ENCODE measurements around the gene SCNN1A. TPM values are rescaled to one million over a fixed set of nuclear protein-coding genes. Genes with fewer than 3 reads are reported as not detected.

The SCNN1A gene
- total RNA-seq, 1 donor from 2014 or later = 29.2 TPM

- DNase-seq (ENCODE audit: extremely low spot score, unreplicated experiment) = no peak
- Mint-ChIP-seq H3K27ac (peak overlapping the region; percentile 44), H3K27me3 (no peaks in the 10 kb centered on the region), H3K9me3 (no peaks in the 10 kb centered on the region), H3K36me3 (peaks cover 12% of the 10 kb centered on the region), H3K4me3 (no peak overlapping the region), H3K4me1 (ENCODE audit: unreplicated experiment) (no peaks in the 10 kb centered on the region)
- TF ChIP-seq, protein P1, sequence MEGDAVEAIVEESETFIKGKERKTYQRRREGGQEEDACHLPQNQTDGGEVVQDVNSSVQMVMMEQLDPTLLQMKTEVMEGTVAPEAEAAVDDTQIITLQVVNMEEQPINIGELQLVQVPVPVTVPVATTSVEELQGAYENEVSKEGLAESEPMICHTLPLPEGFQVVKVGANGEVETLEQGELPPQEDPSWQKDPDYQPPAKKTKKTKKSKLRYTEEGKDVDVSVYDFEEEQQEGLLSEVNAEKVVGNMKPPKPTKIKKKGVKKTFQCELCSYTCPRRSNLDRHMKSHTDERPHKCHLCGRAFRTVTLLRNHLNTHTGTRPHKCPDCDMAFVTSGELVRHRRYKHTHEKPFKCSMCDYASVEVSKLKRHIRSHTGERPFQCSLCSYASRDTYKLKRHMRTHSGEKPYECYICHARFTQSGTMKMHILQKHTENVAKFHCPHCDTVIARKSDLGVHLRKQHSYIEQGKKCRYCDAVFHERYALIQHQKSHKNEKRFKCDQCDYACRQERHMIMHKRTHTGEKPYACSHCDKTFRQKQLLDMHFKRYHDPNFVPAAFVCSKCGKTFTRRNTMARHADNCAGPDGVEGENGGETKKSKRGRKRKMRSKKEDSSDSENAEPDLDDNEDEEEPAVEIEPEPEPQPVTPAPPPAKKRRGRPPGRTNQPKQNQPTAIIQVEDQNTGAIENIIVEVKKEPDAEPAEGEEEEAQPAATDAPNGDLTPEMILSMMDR (conservative IDR thresholded peaks at IDR 0.05) = no peak
Measured at GRCh38 chr12:6399884-6400644, 24.7 kb upstream of the SCNN1A start.

- no peak for DNase-seq (ENCODE audit: extremely low spot score, unreplicated experiment)
- Mint-ChIP-seq H3K27me3 (peaks cover 3% of the 10 kb centered on the region), H3K27ac (no peak overlapping the region), H3K36me3 (peaks cover 16% of the 10 kb centered on the region), H3K4me1 (ENCODE audit: unreplicated experiment) (no peaks in the 10 kb centered on the region), H3K9me3 (no peaks in the 10 kb centered on the region), H3K4me3 (no peak overlapping the region)
- TF ChIP-seq, protein P1 (conservative IDR thresholded peaks at IDR 0.05) = no peak
Measured at GRCh38 chr12:6396031-6396430, 20.7 kb upstream of the SCNN1A start.

DNA sequence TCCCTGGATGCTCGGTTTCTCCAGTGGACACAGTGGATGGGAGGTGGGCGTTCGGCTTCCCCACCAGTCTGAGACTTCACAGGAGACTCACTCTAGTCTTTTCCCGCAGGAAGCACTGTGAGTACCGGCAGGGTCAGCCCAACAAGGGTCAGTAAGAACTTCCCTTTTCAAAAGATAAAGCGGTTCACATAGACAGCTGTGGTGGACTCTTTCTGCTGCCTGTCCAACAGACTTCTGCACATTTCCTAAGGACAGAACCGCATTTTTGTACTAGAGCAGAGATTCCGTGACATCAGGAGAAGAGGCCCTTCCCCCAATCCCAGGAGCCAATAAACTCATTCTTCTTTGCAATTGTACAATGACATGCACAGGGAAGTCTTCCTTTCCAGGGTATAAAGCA is 19.0 kb upstream of the SCNN1A start:
- Mint-ChIP-seq H3K27ac (no peak overlapping the region), H3K36me3 (peaks cover 16% of the 10 kb centered on the region), H3K4me1 (ENCODE audit: unreplicated experiment) (no peaks in the 10 kb centered on the region), H3K9me3 (no peaks in the 10 kb centered on the region), H3K27me3 (peaks cover 3% of the 10 kb centered on the region), H3K4me3 (no peak overlapping the region)
- DNase-seq (ENCODE audit: extremely low spot score, unreplicated experiment) = no peak
- TF ChIP-seq, protein P1 (conservative IDR thresholded peaks at IDR 0.05) = no peak

DNA sequence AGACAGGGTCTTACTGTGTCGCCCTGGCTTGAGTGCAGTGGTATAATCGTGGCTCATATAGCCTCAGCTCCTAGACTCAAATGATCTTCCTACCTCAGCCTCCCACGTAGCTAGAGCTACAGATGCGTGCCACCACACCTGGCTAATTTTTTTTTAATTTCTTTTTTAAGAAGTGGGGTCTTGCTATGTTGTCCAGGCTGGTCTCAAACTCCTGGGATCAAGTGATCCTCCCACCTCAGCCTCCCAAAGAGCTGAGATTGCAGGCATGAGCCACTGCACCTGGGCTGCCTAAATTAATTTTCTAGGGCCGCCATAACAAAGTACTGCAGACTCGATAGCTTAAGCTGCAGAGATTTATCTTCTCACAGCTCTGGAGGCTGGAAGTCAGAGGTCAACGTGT is 17.7 kb upstream of the SCNN1A start:
- TF ChIP-seq, protein P1 (conservative IDR thresholded peaks at IDR 0.05) = no peak
- H3K27ac Mint-ChIP-seq = no peak overlapping the region
- H3K4me1 Mint-ChIP-seq (ENCODE audit: unreplicated experiment) = no peaks in the 10 kb centered on the region
- H3K36me3 Mint-ChIP-seq = peaks cover 22% of the 10 kb centered on the region
- no peak for DNase-seq (ENCODE audit: extremely low spot score, unreplicated experiment)
- H3K4me3 Mint-ChIP-seq = no peak overlapping the region
- H3K9me3 Mint-ChIP-seq = no peaks in the 10 kb centered on the region
- peaks cover 3% of the 10 kb centered on the region for H3K27me3 Mint-ChIP-seq

DNA sequence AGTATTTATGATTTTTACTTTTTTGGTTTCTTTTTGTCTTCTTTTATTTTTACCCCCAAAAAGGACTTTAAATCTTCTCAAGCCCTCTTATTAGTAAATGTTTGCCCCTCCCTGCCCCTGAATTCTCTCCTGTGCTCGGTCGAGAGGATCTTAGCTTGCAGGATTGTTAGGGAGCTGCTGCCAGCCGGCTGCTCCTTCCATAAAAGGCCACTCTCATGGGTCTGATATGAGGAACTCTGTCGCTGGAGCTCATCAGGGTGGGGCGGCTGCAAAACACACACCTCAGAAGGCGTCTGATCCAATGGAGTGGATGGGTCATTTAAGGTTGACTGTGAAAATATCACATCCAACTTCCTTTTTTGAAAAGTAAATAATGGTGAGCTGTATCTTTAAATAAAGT is 17.1 kb upstream of the SCNN1A start:
- H3K4me1 Mint-ChIP-seq (ENCODE audit: unreplicated experiment) = peaks cover 4% of the 10 kb centered on the region
- TF ChIP-seq, protein P1 (conservative IDR thresholded peaks at IDR 0.05) = no peak
- peak overlapping the region; percentile 98 for H3K27ac Mint-ChIP-seq
- peaks cover 22% of the 10 kb centered on the region for H3K36me3 Mint-ChIP-seq
- no peaks in the 10 kb centered on the region for H3K9me3 Mint-ChIP-seq
- no peak for DNase-seq (ENCODE audit: extremely low spot score, unreplicated experiment)
- peak overlapping the region; percentile 77 for H3K4me3 Mint-ChIP-seq
- H3K27me3 Mint-ChIP-seq = peaks cover 3% of the 10 kb centered on the region

All from type B pancreatic cell (in vitro differentiated cells).